NCI-H146 treated with DMSO at 0.1 percent for 48 hours (cell line): ENCODE measurements around the gene USP50.
"Not testable (repeated sequence)": the region's sequence is repeated elsewhere in the genome, so short reads cannot be mapped to it uniquely, and the experiment has no call there.

Experiments used
- DNase-seq: peaks from one replicate; lab custom pipeline; 2025; ENCODE audit not compliant: unreplicated experiment; lab: John Stamatoyannopoulos, UW

The USP50 gene

GRCh38 chr15:50546566-50546965 lies at the start of gene USP50:
Gene USP50, minus strand, starts transcription at chr15:50546666. Its CDS starts 141 bp downstream, at chr15:50546525.
- DNase-seq, result no peak

- no peak for DNase-seq
Observed at GRCh38 chr15:50594311-50594710, 47.8 kb upstream of the USP50 start.

- DNase-seq, result no peak
Observed at GRCh38 chr15:50593761-50594160, 47.3 kb upstream of the USP50 start.

GRCh38 chr15:50590288-50590687 lies 43.8 kb upstream of the USP50 start:
- no peak for DNase-seq

- DNase-seq, result no peak
Observed at GRCh38 chr15:50577492-50577891, 31.0 kb upstream of the USP50 start.

GRCh38 chr15:50576166-50576565 lies 29.7 kb upstream of the USP50 start:
- no peak for DNase-seq

- not testable (repeated sequence) for DNase-seq
Observed at GRCh38 chr15:50573842-50574241, 27.4 kb upstream of the USP50 start.

- DNase-seq, result no peak
Observed at GRCh38 chr15:50563756-50564155, 17.3 kb upstream of the USP50 start.

GRCh38 chr15:50562735-50563640 lies 16.5 kb upstream of the USP50 start:
- DNase-seq, result no peak

GRCh38 chr15:50558012-50558411 lies 11.5 kb upstream of the USP50 start:
- no peak for DNase-seq

- DNase-seq, result no peak
Observed at GRCh38 chr15:50556642-50557371, 10.3 kb upstream of the USP50 start.

GRCh38 chr15:50552238-50552637 lies 5.8 kb upstream of the USP50 start:
- DNase-seq, result no peak

GRCh38 chr15:50549326-50549725 lies 2.9 kb upstream of the USP50 start:
- DNase-seq, result no peak

GRCh38 chr15:50544368-50544767 lies 2.1 kb downstream of the USP50 start:
- DNase-seq, result no peak

GRCh38 chr15:50543556-50543955 lies 2.9 kb downstream of the USP50 start:
- DNase-seq, result no peak

- no peak for DNase-seq
Observed at GRCh38 chr15:50542887-50543210, 3.6 kb downstream of the USP50 start.

- no peak for DNase-seq
Observed at GRCh38 chr15:50531766-50532165, 14.7 kb downstream of the USP50 start.

- no peak for DNase-seq
Observed at GRCh38 chr15:50531163-50531562, 15.3 kb downstream of the USP50 start.

- no peak for DNase-seq
Observed at GRCh38 chr15:50523851-50524251, 22.6 kb downstream of the USP50 start.

- DNase-seq, result no peak
Observed at GRCh38 chr15:50519740-50520425, 26.6 kb downstream of the USP50 start.

- no peak for DNase-seq
Observed at GRCh38 chr15:50513001-50513400, 33.5 kb downstream of the USP50 start.

- no peak for DNase-seq
Observed at GRCh38 chr15:50506121-50506520, 40.3 kb downstream of the USP50 start.
